H1 (cell line): ENCODE results near the gene TBC1D3B. TPM values are rescaled to one million over a fixed set of nuclear protein-coding genes. Genes with fewer than 3 reads are reported as not detected.

Experiments
- CTCF ChIA-PET: fragments of 300-600 bp; sonication (Branson Sonifier 250); formaldehyde crosslinking; loops from one replicate; lab custom pipeline; 2021; ENCODE audit not compliant: partially characterized antibody; lab: Charles Lee
- POLR2A ChIA-PET: fragments of 300-600 bp; sonication (Branson Sonifier 250); formaldehyde crosslinking; loops from one replicate; lab custom pipeline; 2021; ENCODE audit warnings: inconsistent platforms; ENCODE audit not compliant: partially characterized antibody; lab: Charles Lee
- DNase-seq, 2 experiments: peaks; one replicate each; pipeline versions ENCODE4 v3.0.0 to v3.0.0-alpha.2; 2010 to 2022; ENCODE audit warnings: low spot score in 2 of 2, low read depth in 1 of 2, mixed read lengths in 1 of 2
- FAIRE-seq: peaks from 2 replicates; lab custom pipeline; 2011; peaks lifted over from hg19 to GRCh38; lab: Jason Lieb, UNC
- H2AFZ ChIP-seq: 2 replicates; pipeline ENCODE4 v1.8.1; 2012; ENCODE audit warnings: low read length, inconsistent platforms
- H2AK5ac ChIP-seq: 2 replicates; pipeline ENCODE4 v1.6.1; 2013; ENCODE audit warnings: low read depth, low read length
- H2BK120ac ChIP-seq: replicated peaks from 2 replicates; pipeline ENCODE3; 2013; ENCODE audit warnings: low read depth, low read length, inconsistent platforms
- H2BK12ac ChIP-seq: 2 replicates; pipeline ENCODE4 v1.6.1; 2013; ENCODE audit warnings: low read depth, low read length
- H2BK15ac ChIP-seq: 2 replicates; pipeline ENCODE4 v1.6.1; 2013; ENCODE audit warnings: low read length
- H2BK20ac ChIP-seq: 2 replicates; pipeline ENCODE4 v1.6.1; 2013; ENCODE audit warnings: low read length
- H2BK5ac ChIP-seq: 2 replicates; pipeline ENCODE4 v1.6.1; 2013; ENCODE audit warnings: low read depth, low read length
- H3K14ac ChIP-seq: 2 replicates; pipeline ENCODE4 v1.6.1; 2013; ENCODE audit warnings: inconsistent platforms; ENCODE audit not compliant: insufficient read length
- H3K18ac ChIP-seq: 2 replicates; pipeline ENCODE4 v1.6.1; 2013; ENCODE audit warnings: low read length; ENCODE audit errors: extremely low read depth
- H3K23ac ChIP-seq: 2 replicates; pipeline ENCODE4 v1.6.1; 2013; ENCODE audit warnings: inconsistent platforms; ENCODE audit not compliant: insufficient read length
- H3K23me2 ChIP-seq: 2 replicates; pipeline ENCODE4 v1.6.1; 2013; ENCODE audit warnings: low read depth, low read length
- H3K27ac ChIP-seq: 2 replicates; pipeline ENCODE4 v1.6.1; 2011; ENCODE audit warnings: low read depth, low read length, inconsistent platforms
- H3K27me3 ChIP-seq, 4 experiments: replicated peaks in 1 of 4; 1 replicate in 1 of 4; 2 replicates in 3 of 4; pipeline versions ENCODE4 v1.6.1 to v1.8.1; 2011 to 2013; ENCODE audit warnings: low read length in 3 of 4, mild to moderate bottlenecking in 3 of 4, inconsistent platforms in 2 of 4, mixed read lengths in 2 of 4, moderate library complexity in 1 of 4; ENCODE audit not compliant: control insufficient read depth in 3 of 4, insufficient read depth in 3 of 4; ENCODE audit errors: extremely low read depth in 1 of 4
- H3K36me3 ChIP-seq, 4 experiments: 2 replicates each; pipeline versions ENCODE4 v1.6.1 to v1.8.1; 2011 to 2013; ENCODE audit warnings: mild to moderate bottlenecking in 4 of 4, low read length in 3 of 4, moderate library complexity in 2 of 4, control low read depth in 1 of 4, inconsistent platforms in 1 of 4; ENCODE audit not compliant: insufficient read depth in 4 of 4, control insufficient read depth in 2 of 4
- H3K4ac ChIP-seq: replicated peaks from 2 replicates; pipeline ENCODE3; 2013; ENCODE audit warnings: low read length, low read depth, mixed read lengths, inconsistent platforms; ENCODE audit not compliant: insufficient read length
- H3K4me1 ChIP-seq, 4 experiments: replicated peaks in 1 of 4; 1 replicate in 1 of 4; 2 replicates in 3 of 4; pipeline versions ENCODE4 v1.6.1 to v1.8.1; 2011 to 2013; ENCODE audit warnings: low read length in 3 of 4, inconsistent platforms in 2 of 4, mixed read lengths in 1 of 4; ENCODE audit not compliant: insufficient read depth in 4 of 4, control insufficient read depth in 3 of 4
- H3K4me2 ChIP-seq, 2 experiments: 2 replicates each; pipeline versions ENCODE4 v1.6.1 to v1.8.1; 2011 to 2013; ENCODE audit warnings: low read depth in 2 of 2, low read length in 2 of 2, control low read depth in 1 of 2, inconsistent platforms in 1 of 2, mild to moderate bottlenecking in 1 of 2; ENCODE audit not compliant: insufficient read depth in 1 of 2
- H3K4me3 ChIP-seq, 4 experiments: fragments of 200-600, 300-600 bp in 1 of 4; sonication (generic), shearing (Covaris generic), sonication (Bioruptor Twin) in 1 of 4; 2 replicates each; pipeline versions ENCODE4 v1.5.1 to v1.8.1; 2011 to 2016; ENCODE audit warnings: low read length in 4 of 4, low read depth in 3 of 4, control low read depth in 2 of 4, inconsistent platforms in 2 of 4, mild to moderate bottlenecking in 2 of 4, mixed read lengths in 1 of 4, moderate library complexity in 1 of 4; ENCODE audit not compliant: insufficient read depth in 2 of 4; ENCODE audit errors: extremely low read depth in 1 of 4
- H3K56ac ChIP-seq: replicated peaks from 2 replicates; pipeline ENCODE3; 2013; ENCODE audit warnings: low read depth, mild to moderate bottlenecking, mixed read lengths, low read length, inconsistent platforms; ENCODE audit not compliant: insufficient read length
- H3K79me1 ChIP-seq: 2 replicates; pipeline ENCODE4 v1.6.1; 2013; ENCODE audit warnings: low read depth, low read length, control low read depth
- H3K79me2 ChIP-seq, 2 experiments: 2 replicates each; pipeline versions ENCODE4 v1.6.1 to v1.8.1; 2012 to 2013; ENCODE audit warnings: low read length in 2 of 2, mild to moderate bottlenecking in 2 of 2, inconsistent platforms in 1 of 2; ENCODE audit not compliant: insufficient read depth in 2 of 2, control insufficient read depth in 1 of 2
- H3K9ac ChIP-seq, 4 experiments: replicated peaks in 1 of 4; 1 replicate in 1 of 4; 2 replicates in 3 of 4; pipeline versions ENCODE4 v1.6.1 to v1.8.1; 2011 to 2013; ENCODE audit warnings: low read depth in 3 of 4, low read length in 3 of 4, control low read depth in 2 of 4, mild to moderate bottlenecking in 2 of 4, moderate library complexity in 2 of 4, inconsistent platforms in 1 of 4; ENCODE audit errors: extremely low read depth in 1 of 4
- H3K9me3 ChIP-seq, 2 experiments: 2 replicates each; pipeline versions ENCODE4 v1.6.1 to v1.8.1; 2012 to 2013; ENCODE audit warnings: mild to moderate bottlenecking in 2 of 2, moderate library complexity in 2 of 2, control low read depth in 1 of 2, inconsistent platforms in 1 of 2, low read depth in 1 of 2, low read length in 1 of 2, mixed read lengths in 1 of 2; ENCODE audit not compliant: insufficient read depth in 2 of 2
- H4K20me1 ChIP-seq, 2 experiments: replicated peaks in 1 of 2; 2 replicates each; pipeline versions ENCODE3 to v1.8.1; 2011 to 2013; ENCODE audit warnings: inconsistent platforms in 2 of 2, low read length in 2 of 2, mild to moderate bottlenecking in 1 of 2; ENCODE audit not compliant: insufficient read depth in 2 of 2, control insufficient read depth in 1 of 2
- H4K5ac ChIP-seq: 2 replicates; pipeline ENCODE4 v1.6.1; 2013; ENCODE audit warnings: low read length, low read depth, mixed read lengths, inconsistent platforms; ENCODE audit not compliant: insufficient read length
- H4K8ac ChIP-seq: 2 replicates; pipeline ENCODE4 v1.8.0; 2013; ENCODE audit warnings: mild to moderate bottlenecking, moderate library complexity, low read length, inconsistent platforms; ENCODE audit not compliant: insufficient read depth; ENCODE audit errors: extremely low read depth
- H4K91ac ChIP-seq: replicated peaks from 2 replicates; pipeline ENCODE3; 2013; ENCODE audit warnings: low read length, mixed read lengths, inconsistent platforms; ENCODE audit not compliant: insufficient read length
- ATF3 ChIP-seq: IDR thresholded peaks from 2 replicates; pipeline ENCODE4 v1.6.1; 2011; ENCODE audit warnings: low read depth, mild to moderate bottlenecking, low read length; ENCODE audit not compliant: insufficient read depth
- CBX8 ChIP-seq: fragments of 300-800, 300-1000 bp; sonication (generic); IDR thresholded peaks from 2 replicates; pipeline ENCODE4 v1.7.1; 2016; ENCODE audit warnings: low read depth, low read length, borderline replicate concordance
- SP4 ChIP-seq: IDR thresholded peaks from 2 replicates; pipeline ENCODE4 v1.6.1; 2012; ENCODE audit warnings: low read length, inconsistent platforms
- WGBS, 2 experiments: shearing (Covaris generic) in 1 of 2; methylation state at CpG; one replicate each; pipeline versions ENCODE4 v1.1.6 to v1.1.7; 2013 to 2015; ENCODE audit warnings: low lambda C conversion rate in 2 of 2, mixed read lengths in 2 of 2, inconsistent platforms in 1 of 2, low coverage in 1 of 2, missing lambda C conversion rate in 1 of 2; ENCODE audit not compliant: insufficient replicate concordance in 2 of 2, insufficient coverage in 1 of 2, insufficient read length in 1 of 2; ENCODE audit errors: extremely low coverage in 1 of 2, missing lambda C conversion rate in 1 of 2; 5-methylcytosine and 5-hydroxymethylcytosine counted together
- polyA plus RNA-seq, 7 experiments: library from polyadenylated mRNA; depleted of rRNA in 3 of 7; stranded (reverse) in 5 of 7; unstranded in 2 of 7; fragments of >200 nt in 5 of 7; fragments of 200-250 nt in 2 of 7; gene quantifications; 1 replicate in 5 of 7; 2 replicates in 1 of 7; 4 replicates in 1 of 7; pipeline versions ENCODE4 v1.2.1 to v1.2.3, GENCODE V29; 2011 to 2013; ENCODE audit warnings: missing spikeins in 2 of 7, mixed read lengths in 2 of 7
- total RNA-seq: library from RNA; stranded (reverse); fragmentation: NEBNext Ultra II Directional; extraction: Animal tissue kit (Norgen Biotek cat#: 25700); gene quantifications from 2 replicates; pipeline ENCODE4 v1.2.1, GENCODE V29; 2021

Gene TBC1D3B
- total and polyA plus RNA-seq, 2 of the 8 experiments (the other 6 are each of a cell fraction or from before 2014, with no cell fraction given), result 0.54 to 6.2 TPM

- Histone ChIP-seq H3K79me2 (no peaks in the 10 kb centered on the region), H3K36me3 (no peaks in the 10 kb centered on the region), H3K9me3 (no peaks in the 10 kb centered on the region), H4K8ac (no peak overlapping the region), H2BK120ac (no peak overlapping the region), H2BK15ac (no peak overlapping the region), H3K23me2 (no peaks in the 10 kb centered on the region), H2AK5ac (no peak overlapping the region), H3K23ac (no peak overlapping the region), H3K18ac (no peak overlapping the region), H3K4me3 (no peak overlapping the region), H3K4ac (no peak overlapping the region), H2BK20ac (no peak overlapping the region), H3K79me1 (no peaks in the 10 kb centered on the region), H4K91ac (no peak overlapping the region), H3K27me3 (no peaks in the 10 kb centered on the region), H4K5ac (no peak overlapping the region), H3K4me1 (peaks cover 0 to 5% (median 0%) of the 10 kb centered on the region in 4 experiments; a peak in 1 of 7 replicates), H2BK12ac (no peak overlapping the region), H4K20me1 (no peaks in the 10 kb centered on the region), H3K56ac (no peak overlapping the region), H2BK5ac (no peak overlapping the region), H3K4me2 (no peak overlapping the region), H3K9ac (no peak overlapping the region), H3K27ac (no peak overlapping the region), H3K14ac (no peak overlapping the region), H2AFZ (no peak overlapping the region)
- DNase-seq (peak in 1 of 2 experiments; percentile 14), FAIRE-seq (no peak)
- ChIA-PET CTCF (no interaction called here), POLR2A (no interaction called here)
- 84% methylated on average over 4 of the region's 4 CpGs; no CpG with 5 or more reads in 1 of the 2 experiments for WGBS, 2 experiments
- no peak for TF ChIP-seq SP4
- no peak for TF ChIP-seq ATF3
- TF ChIP-seq CBX8, result no peak
Measured at GRCh38 chr17:36205637-36206485, 29.4 kb upstream of the TBC1D3B start.
